GM10266 (cell line): ENCODE measurements around the gene CMTM5.
"Not testable (repeated sequence)": the region's sequence is repeated elsewhere in the genome, so short reads cannot be mapped to it uniquely, and the experiment has no call there.

Experiments used
- DNase-seq: peaks from one replicate; pipeline ENCODE4 v3.0.0; 2012; ENCODE audit errors: extremely low spot score
- CTCF ChIP-seq: IDR thresholded peaks from 2 replicates; pipeline ENCODE4 v1.5.1; 2012; ENCODE audit warnings: mild to moderate bottlenecking, low read depth; ENCODE audit not compliant: control insufficient read depth, insufficient read depth; ENCODE audit errors: missing control alignments

The CMTM5 gene

GRCh38 chr14:23384364-23385080 lies 7.7 kb downstream of the CMTM5 start:
- no peak for TF ChIP-seq CTCF
- DNase-seq, result no peak

- TF ChIP-seq CTCF, result no peak
- DNase-seq, result no peak
These were observed 8.4 kb downstream of the CMTM5 start for GRCh38 chr14:23385244-23385641.

- TF ChIP-seq CTCF, result no peak
- no peak for DNase-seq
These were observed 8.9 kb downstream of the CMTM5 start for GRCh38 chr14:23385642-23386265.

- DNase-seq, result not testable (repeated sequence)
These were observed 9.4 kb downstream of the CMTM5 start for GRCh38 chr14:23386266-23386657.

GRCh38 chr14:23386999-23387398 lies 10.2 kb downstream of the CMTM5 start:
- no peak for DNase-seq

GRCh38 chr14:23387916-23388882 lies 11.4 kb downstream of the CMTM5 start:
- DNase-seq, result no peak
- no peak for TF ChIP-seq CTCF

More at GRCh38 chr14:23386999-23387398, 10.2 kb downstream of the CMTM5 start:
- TF ChIP-seq CTCF, result no peak

GRCh38 chr14:23388996-23389395 lies 12.2 kb downstream of the CMTM5 start:
- TF ChIP-seq CTCF, result no peak
- no peak for DNase-seq
